HepG2 (cell line): ENCODE measurements around the gene NTN5. TPM values are rescaled to one million over a fixed set of nuclear protein-coding genes. Genes with fewer than 3 reads are reported as not detected.

ENCODE experiments used
- AGO1 ChIP-seq: fragments of 200-400 bp; formaldehyde crosslinking; IDR thresholded peaks from 2 replicates; pipeline ENCODE4 v1.6.1; 2017; ENCODE audit warnings: mild to moderate bottlenecking, low read depth, low read length, moderate library complexity; ENCODE audit not compliant: poor library complexity, severe bottlenecking
- HHEX ChIP-seq: IDR thresholded peaks from 2 replicates; pipeline ENCODE4 v1.6.1; 2016; ENCODE audit warnings: control low read depth
- HOXA7 ChIP-seq: sonication (generic); formaldehyde crosslinking; IDR thresholded peaks from 2 replicates; pipeline ENCODE4 v1.8.1; 2022; ENCODE audit warnings: mild to moderate bottlenecking, missing genetic modification reagents, moderate library complexity
- JUNB ChIP-seq: sonication (generic); formaldehyde crosslinking; IDR thresholded peaks from 2 replicates; pipeline ENCODE4 v1.8.0; 2022; ENCODE audit warnings: missing genetic modification reagents, mild to moderate bottlenecking, borderline replicate concordance
- KLF6 ChIP-seq: IDR thresholded peaks from 2 replicates; pipeline ENCODE4 v1.8.0; 2016; ENCODE audit warnings: missing biosample characterization, missing genetic modification reagents
- MAFK ChIP-seq, 2 experiments: IDR thresholded peaks in 1 of 2; conservative IDR thresholded peaks in 1 of 2; 2 replicates each; pipeline ENCODE4 v1.6.1; 2011; ENCODE audit warnings: improper control_type of control experiment in 2 of 2, low read length in 2 of 2
- SAP130 ChIP-seq: IDR thresholded peaks from 2 replicates; pipeline ENCODE4 v1.6.1; 2016; ENCODE audit warnings: low read depth
- SATB2 ChIP-seq: sonication (generic); formaldehyde crosslinking; IDR thresholded peaks from 2 replicates; pipeline ENCODE4 v1.5.0; 2020; ENCODE audit warnings: missing genetic modification reagents
- SKI ChIP-seq: fragments of 450-650 bp; IDR thresholded peaks from one replicate; pipeline ENCODE4 v1.6.1; 2018; ENCODE audit warnings: mild to moderate bottlenecking; ENCODE audit not compliant: partially characterized antibody
- TCF7 ChIP-seq: sonication (generic); IDR thresholded peaks from 2 replicates; pipeline ENCODE4 v1.6.1; 2016; ENCODE audit warnings: antibody characterized with exemption, low read depth
- ZFP82 ChIP-seq: sonication (generic); formaldehyde crosslinking; IDR thresholded peaks from 2 replicates; pipeline ENCODE4 v1.5.1; 2020; ENCODE audit warnings: mild to moderate bottlenecking, missing genetic modification reagents, borderline replicate concordance
- ZNF20 ChIP-seq: sonication (generic); formaldehyde crosslinking; IDR thresholded peaks from 2 replicates; pipeline ENCODE4 v1.4.0; 2020; ENCODE audit warnings: mild to moderate bottlenecking, moderate library complexity, missing genetic modification reagents
- ZNF432 ChIP-seq: sonication (generic); formaldehyde crosslinking; IDR thresholded peaks from 2 replicates; pipeline ENCODE4 v1.5.0; 2020; ENCODE audit warnings: missing genetic modification reagents, mild to moderate bottlenecking, borderline replicate concordance
- ZNF543 ChIP-seq: sonication (generic); formaldehyde crosslinking; IDR thresholded peaks from 2 replicates; pipeline ENCODE4 v1.4.0; 2020; ENCODE audit warnings: mild to moderate bottlenecking, missing genetic modification reagents
- ZNF564 ChIP-seq: sonication (generic); formaldehyde crosslinking; IDR thresholded peaks from 2 replicates; pipeline ENCODE4 v1.8.1; 2023; ENCODE audit warnings: mild to moderate bottlenecking, missing genetic modification reagents
- ZNF572 ChIP-seq: sonication (generic); formaldehyde crosslinking; IDR thresholded peaks from 2 replicates; pipeline ENCODE4 v1.5.1; 2020; ENCODE audit warnings: mild to moderate bottlenecking, missing genetic modification reagents
- ZNF75D ChIP-seq: sonication (generic); formaldehyde crosslinking; IDR thresholded peaks from 2 replicates; pipeline ENCODE4 v1.8.1; 2023; ENCODE audit warnings: missing genetic modification reagents, mild to moderate bottlenecking, borderline replicate concordance
- polyA plus RNA-seq, 8 experiments: library from polyadenylated mRNA; depleted of rRNA in 3 of 8; stranded (reverse) in 7 of 8; unstranded in 1 of 8; fragments of >200 nt; fragmentation: Illumina TruSeq in 4 of 8; extraction: Trizol in 4 of 8; gene quantifications; 2 replicates each; pipeline versions ENCODE4 v1.2.1 to v1.2.3, GENCODE V29; 2011 to 2016; ENCODE audit warnings: low read depth in 4 of 8, missing spikeins in 1 of 8, mixed read lengths in 1 of 8; ENCODE audit not compliant: insufficient read depth in 1 of 8
- total RNA-seq, 5 experiments: library from RNA; depleted of rRNA; stranded (reverse); fragments of >200 nt; fragmentation: Illumina TruSeq; extraction: Trizol; gene quantifications; 2 replicates each; pipeline ENCODE4 v1.2.3, GENCODE V29; 2016; ENCODE audit warnings: low read depth in 1 of 5
- TF ChIP-seq, protein P1 (sequence below): IDR thresholded peaks from 2 replicates; pipeline ENCODE4 v1.6.1; 2012; ENCODE audit warnings: low read length, improper control_type of control experiment
- TF ChIP-seq, protein P2 (sequence below): IDR thresholded peaks from 2 replicates; pipeline ENCODE4 v1.6.1; 2016
- TF ChIP-seq, protein P3 (sequence below): sonication (generic); formaldehyde crosslinking; IDR thresholded peaks from 2 replicates; pipeline ENCODE4 v1.4.0; 2020; ENCODE audit warnings: missing genetic modification reagents, mild to moderate bottlenecking, borderline replicate concordance
- TF ChIP-seq, protein P4 (sequence below): sonication (generic); formaldehyde crosslinking; IDR thresholded peaks from 2 replicates; pipeline ENCODE4 v1.8.0; 2022; ENCODE audit warnings: mild to moderate bottlenecking, missing genetic modification reagents; ENCODE audit not compliant: insufficient replicate concordance

NTN5 gene
- total and polyA plus RNA-seq, 2 of the 13 experiments (the other 11 are each of a cell fraction or from before 2014, with no cell fraction given), result 0.05 TPM; not detected in 1

DNA sequence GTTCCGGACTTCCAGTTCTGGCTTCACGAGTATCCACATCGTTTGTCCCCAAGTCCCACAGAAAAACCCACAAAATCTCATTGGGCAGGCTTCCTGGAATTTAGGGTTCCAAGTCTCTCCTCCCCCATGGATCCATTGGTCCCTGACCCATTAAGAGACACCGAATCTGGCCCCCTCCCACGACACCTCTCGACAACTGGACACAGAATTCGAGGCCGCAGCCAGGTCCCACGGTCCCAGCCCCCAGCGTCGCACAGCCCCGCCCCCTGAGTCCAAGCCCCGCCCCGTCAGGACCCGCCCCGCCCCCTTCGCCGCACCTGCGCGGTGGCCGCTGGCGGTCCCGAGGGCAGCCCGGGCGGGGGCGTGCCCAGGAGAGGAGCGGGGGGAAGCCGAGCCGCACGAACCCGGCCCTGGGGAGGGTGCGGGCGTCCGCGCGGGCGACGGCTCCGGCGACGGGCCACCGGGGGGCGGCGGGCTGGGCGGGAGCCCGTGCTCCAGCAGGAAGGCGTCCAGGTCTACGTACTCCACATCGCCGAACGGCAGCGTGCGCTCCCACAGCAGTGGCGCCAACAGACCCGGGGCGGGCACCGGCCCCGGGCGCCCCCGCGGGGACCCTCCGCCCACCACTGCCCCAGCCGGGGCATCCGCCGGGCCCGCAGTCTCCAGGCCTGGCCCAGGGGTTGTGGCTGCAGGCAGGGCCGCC is 37.4 kb downstream of the NTN5 start (continued):
- TF ChIP-seq, protein P1, sequence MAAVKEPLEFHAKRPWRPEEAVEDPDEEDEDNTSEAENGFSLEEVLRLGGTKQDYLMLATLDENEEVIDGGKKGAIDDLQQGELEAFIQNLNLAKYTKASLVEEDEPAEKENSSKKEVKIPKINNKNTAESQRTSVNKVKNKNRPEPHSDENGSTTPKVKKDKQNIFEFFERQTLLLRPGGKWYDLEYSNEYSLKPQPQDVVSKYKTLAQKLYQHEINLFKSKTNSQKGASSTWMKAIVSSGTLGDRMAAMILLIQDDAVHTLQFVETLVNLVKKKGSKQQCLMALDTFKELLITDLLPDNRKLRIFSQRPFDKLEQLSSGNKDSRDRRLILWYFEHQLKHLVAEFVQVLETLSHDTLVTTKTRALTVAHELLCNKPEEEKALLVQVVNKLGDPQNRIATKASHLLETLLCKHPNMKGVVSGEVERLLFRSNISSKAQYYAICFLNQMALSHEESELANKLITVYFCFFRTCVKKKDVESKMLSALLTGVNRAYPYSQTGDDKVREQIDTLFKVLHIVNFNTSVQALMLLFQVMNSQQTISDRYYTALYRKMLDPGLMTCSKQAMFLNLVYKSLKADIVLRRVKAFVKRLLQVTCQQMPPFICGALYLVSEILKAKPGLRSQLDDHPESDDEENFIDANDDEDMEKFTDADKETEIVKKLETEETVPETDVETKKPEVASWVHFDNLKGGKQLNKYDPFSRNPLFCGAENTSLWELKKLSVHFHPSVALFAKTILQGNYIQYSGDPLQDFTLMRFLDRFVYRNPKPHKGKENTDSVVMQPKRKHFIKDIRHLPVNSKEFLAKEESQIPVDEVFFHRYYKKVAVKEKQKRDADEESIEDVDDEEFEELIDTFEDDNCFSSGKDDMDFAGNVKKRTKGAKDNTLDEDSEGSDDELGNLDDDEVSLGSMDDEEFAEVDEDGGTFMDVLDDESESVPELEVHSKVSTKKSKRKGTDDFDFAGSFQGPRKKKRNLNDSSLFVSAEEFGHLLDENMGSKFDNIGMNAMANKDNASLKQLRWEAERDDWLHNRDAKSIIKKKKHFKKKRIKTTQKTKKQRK, result no peak
- TF ChIP-seq SATB2 (CRISPR knock-in tag), result no peak
- peak; percentile 53 for TF ChIP-seq SAP130
- TF ChIP-seq ZNF20 (CRISPR knock-in tag), result no peak
- no peak for TF ChIP-seq JUNB (CRISPR knock-in tag)
- TF ChIP-seq, protein P2, sequence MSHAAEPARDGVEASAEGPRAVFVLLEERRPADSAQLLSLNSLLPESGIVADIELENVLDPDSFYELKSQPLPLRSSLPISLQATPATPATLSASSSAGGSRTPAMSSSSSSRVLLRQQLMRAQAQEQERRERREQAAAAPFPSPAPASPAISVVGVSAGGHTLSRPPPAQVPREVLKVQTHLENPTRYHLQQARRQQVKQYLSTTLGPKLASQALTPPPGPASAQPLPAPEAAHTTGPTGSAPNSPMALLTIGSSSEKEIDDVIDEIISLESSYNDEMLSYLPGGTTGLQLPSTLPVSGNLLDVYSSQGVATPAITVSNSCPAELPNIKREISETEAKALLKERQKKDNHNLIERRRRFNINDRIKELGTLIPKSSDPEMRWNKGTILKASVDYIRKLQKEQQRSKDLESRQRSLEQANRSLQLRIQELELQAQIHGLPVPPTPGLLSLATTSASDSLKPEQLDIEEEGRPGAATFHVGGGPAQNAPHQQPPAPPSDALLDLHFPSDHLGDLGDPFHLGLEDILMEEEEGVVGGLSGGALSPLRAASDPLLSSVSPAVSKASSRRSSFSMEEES (CRISPR knock-in tag), result no peak
- no peak for TF ChIP-seq TCF7
- TF ChIP-seq, protein P3, sequence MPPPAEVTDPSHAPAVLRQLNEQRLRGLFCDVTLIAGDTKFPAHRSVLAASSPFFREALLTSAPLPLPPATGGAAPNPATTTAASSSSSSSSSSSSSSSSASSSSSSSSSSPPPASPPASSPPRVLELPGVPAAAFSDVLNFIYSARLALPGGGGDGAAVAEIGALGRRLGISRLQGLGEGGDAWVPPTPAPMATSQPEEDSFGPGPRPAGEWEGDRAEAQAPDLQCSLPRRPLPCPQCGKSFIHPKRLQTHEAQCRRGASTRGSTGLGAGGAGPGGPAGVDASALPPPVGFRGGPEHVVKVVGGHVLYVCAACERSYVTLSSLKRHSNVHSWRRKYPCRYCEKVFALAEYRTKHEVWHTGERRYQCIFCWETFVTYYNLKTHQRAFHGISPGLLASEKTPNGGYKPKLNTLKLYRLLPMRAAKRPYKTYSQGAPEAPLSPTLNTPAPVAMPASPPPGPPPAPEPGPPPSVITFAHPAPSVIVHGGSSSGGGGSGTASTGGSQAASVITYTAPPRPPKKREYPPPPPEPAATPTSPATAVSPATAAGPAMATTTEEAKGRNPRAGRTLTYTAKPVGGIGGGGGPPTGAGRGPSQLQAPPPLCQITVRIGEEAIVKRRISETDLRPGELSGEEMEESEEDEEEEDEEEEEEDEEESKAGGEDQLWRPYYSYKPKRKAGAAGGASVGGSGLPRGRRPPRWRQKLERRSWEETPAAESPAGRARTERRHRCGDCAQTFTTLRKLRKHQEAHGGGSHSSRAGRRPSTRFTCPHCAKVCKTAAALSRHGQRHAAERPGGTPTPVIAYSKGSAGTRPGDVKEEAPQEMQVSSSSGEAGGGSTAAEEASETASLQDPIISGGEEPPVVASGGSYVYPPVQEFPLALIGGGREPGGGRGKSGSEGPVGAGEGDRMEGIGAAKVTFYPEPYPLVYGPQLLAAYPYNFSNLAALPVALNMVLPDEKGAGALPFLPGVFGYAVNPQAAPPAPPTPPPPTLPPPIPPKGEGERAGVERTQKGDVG (CRISPR knock-in tag), result no peak
- TF ChIP-seq ZNF564, result no peak
- TF ChIP-seq KLF6, result no peak
- no peak for TF ChIP-seq ZNF572 (CRISPR knock-in tag)
- no peak for TF ChIP-seq ZNF432 (CRISPR knock-in tag)
- TF ChIP-seq AGO1, result no peak
- TF ChIP-seq ZFP82 (CRISPR knock-in tag), result no peak
- no peak for TF ChIP-seq ZNF543
- TF ChIP-seq HOXA7 (CRISPR knock-in tag), result no peak
- TF ChIP-seq SKI, result no peak
- TF ChIP-seq, protein P4, sequence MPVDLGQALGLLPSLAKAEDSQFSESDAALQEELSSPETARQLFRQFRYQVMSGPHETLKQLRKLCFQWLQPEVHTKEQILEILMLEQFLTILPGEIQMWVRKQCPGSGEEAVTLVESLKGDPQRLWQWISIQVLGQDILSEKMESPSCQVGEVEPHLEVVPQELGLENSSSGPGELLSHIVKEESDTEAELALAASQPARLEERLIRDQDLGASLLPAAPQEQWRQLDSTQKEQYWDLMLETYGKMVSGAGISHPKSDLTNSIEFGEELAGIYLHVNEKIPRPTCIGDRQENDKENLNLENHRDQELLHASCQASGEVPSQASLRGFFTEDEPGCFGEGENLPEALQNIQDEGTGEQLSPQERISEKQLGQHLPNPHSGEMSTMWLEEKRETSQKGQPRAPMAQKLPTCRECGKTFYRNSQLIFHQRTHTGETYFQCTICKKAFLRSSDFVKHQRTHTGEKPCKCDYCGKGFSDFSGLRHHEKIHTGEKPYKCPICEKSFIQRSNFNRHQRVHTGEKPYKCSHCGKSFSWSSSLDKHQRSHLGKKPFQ (CRISPR knock-in tag), result no peak
- no peak for TF ChIP-seq HHEX (CRISPR knock-in tag)
- no peak for TF ChIP-seq MAFK (conservative IDR thresholded peaks at IDR 0.05 in 1 of 2, IDR thresholded peaks at IDR 0.05 in 1 of 2; ENCODE audit: low read length in 2 of 2)
- no peak for TF ChIP-seq ZNF75D (CRISPR knock-in tag)
